HCT116 (cell line): ENCODE data around the gene PNMA5. TPM values are rescaled to one million over a fixed set of nuclear protein-coding genes. Genes with fewer than 3 reads are reported as not detected.

ENCODE experiments used
- ATAC-seq: fragments of 200-7000 bp; cut with Tn5 transposase; 2 replicates; pipeline ENCODE4 v1.9.1; 2020; ENCODE audit warnings: mild to moderate bottlenecking, moderate library complexity
- BruUV-seq: library from RNA; stranded (reverse); fragments of 400-500 nt; replicated peaks from 2 replicates; lab custom pipeline; 2021; lab: Mats Ljungman, UMichigan
- CTCF ChIA-PET: fragments of 300-600 bp; sonication (Branson Sonifier 250); formaldehyde crosslinking; loops from one replicate; lab custom pipeline; 2021; ENCODE audit warnings: antibody characterized with exemption; lab: Charles Lee
- POLR2A ChIA-PET: fragments of 300-600, 350-600 bp; sonication (Branson Sonifier 250); formaldehyde crosslinking; loops from one replicate; lab custom pipeline; 2021; ENCODE audit warnings: antibody characterized with exemption; lab: Charles Lee
- RAD21 ChIA-PET, 2 experiments: fragments of 300-600 bp; sonication (Branson Sonifier 250); formaldehyde crosslinking; loops; one replicate each; lab custom pipeline; 2023; ENCODE audit warnings: low total read pairs in 2 of 2; ENCODE audit not compliant: uncharacterized antibody in 2 of 2, unreplicated experiment in 2 of 2, low non-redundant PET in 1 of 2; lab: Charles Lee
- DNase-seq: peaks from one replicate; pipeline ENCODE4 v3.0.0-alpha.2; 2010; ENCODE audit warnings: low read depth, low spot score
- H2AFZ ChIP-seq: fragments of 200-600 bp; shearing (Covaris generic), sonication (generic); 2 replicates; pipeline ENCODE4 v1.6.1; 2017; ENCODE audit warnings: low read depth, mixed run types, mixed read lengths, antibody characterized with exemption, low read length; ENCODE audit not compliant: poor library complexity, severe bottlenecking
- H3K27ac ChIP-seq: 2 replicates; pipeline ENCODE4 v1.5.1; 2012; ENCODE audit warnings: low read depth, low read length
- H3K27me3 ChIP-seq: fragments of 200-600 bp; sonication (generic); 2 replicates; pipeline ENCODE4 v1.6.1; 2016; ENCODE audit warnings: mixed run types, low read length, mixed read lengths; ENCODE audit not compliant: insufficient read depth
- H3K36me3 ChIP-seq, 2 experiments: fragments of 200-500 bp in 1 of 2; fragments of 200-600 bp in 1 of 2; sonication (Bioruptor generic) in 1 of 2; sonication (generic) in 1 of 2; 2 replicates each; pipeline versions ENCODE4 v1.5.1 to v1.6.1; 2014 to 2016; ENCODE audit warnings: low read length in 2 of 2, inconsistent platforms in 1 of 2, mixed read lengths in 1 of 2, mixed run types in 1 of 2; ENCODE audit not compliant: insufficient read depth in 2 of 2, control insufficient read depth in 1 of 2
- H3K4me1 ChIP-seq, 2 experiments: fragments of 200-600 bp in 1 of 2; sonication (generic) in 1 of 2; 2 replicates each; pipeline versions ENCODE4 v1.5.1 to v1.6.1; 2012 to 2017; ENCODE audit warnings: low read length in 2 of 2, inconsistent platforms in 1 of 2, mild to moderate bottlenecking in 1 of 2, mixed read lengths in 1 of 2, mixed run types in 1 of 2, moderate library complexity in 1 of 2; ENCODE audit not compliant: insufficient read depth in 2 of 2, control insufficient read depth in 1 of 2
- H3K4me2 ChIP-seq: fragments of 200-600 bp; sonication (generic); 2 replicates; pipeline ENCODE4 v1.6.1; 2017; ENCODE audit warnings: mixed run types, low read length, mixed read lengths
- H3K4me3 ChIP-seq, 2 experiments: fragments of 200-600 bp in 1 of 2; sonication (generic) in 1 of 2; replicated peaks in 1 of 2; 2 replicates each; pipeline ENCODE4 v1.5.1; 2011 to 2016; ENCODE audit warnings: low read length in 2 of 2, control low read depth in 1 of 2, low read depth in 1 of 2, mild to moderate bottlenecking in 1 of 2, mixed read lengths in 1 of 2, mixed run types in 1 of 2
- H3K79me2 ChIP-seq: fragments of 200-600 bp; sonication (generic); 2 replicates; pipeline ENCODE4 v1.6.1; 2017; ENCODE audit warnings: mild to moderate bottlenecking, mixed run types, low read length, moderate library complexity, mixed read lengths; ENCODE audit not compliant: insufficient read depth
- H3K9ac ChIP-seq: fragments of 200-600 bp; sonication (generic); 2 replicates; pipeline ENCODE4 v1.6.1; 2016; ENCODE audit warnings: low read length, mixed read lengths
- H3K9me2 ChIP-seq: fragments of 200-600 bp; sonication (generic), shearing (Covaris generic); 2 replicates; pipeline ENCODE4 v1.6.1; 2017; ENCODE audit warnings: mixed run types, mild to moderate bottlenecking, moderate library complexity; ENCODE audit not compliant: insufficient read depth
- H3K9me3 ChIP-seq, 2 experiments: fragments of 200-500 bp in 1 of 2; fragments of 200-600 bp in 1 of 2; sonication (Bioruptor generic) in 1 of 2; sonication (generic) in 1 of 2; 2 replicates each; pipeline ENCODE4 v1.6.1; 2014 to 2017; ENCODE audit warnings: low read length in 2 of 2, mixed read lengths in 2 of 2, inconsistent platforms in 1 of 2, low read depth in 1 of 2, mild to moderate bottlenecking in 1 of 2, mixed run types in 1 of 2, moderate library complexity in 1 of 2; ENCODE audit not compliant: control insufficient read depth in 1 of 2, insufficient read depth in 1 of 2
- H4K20me1 ChIP-seq: fragments of 200-600 bp; sonication (generic), shearing (Covaris generic); 2 replicates; pipeline ENCODE4 v1.6.1; 2017; ENCODE audit warnings: mixed run types, mild to moderate bottlenecking, moderate library complexity; ENCODE audit not compliant: insufficient read depth
- ATF3 ChIP-seq: IDR thresholded peaks from 2 replicates; pipeline ENCODE4 v1.6.1; 2012
- ELF1 ChIP-seq: IDR thresholded peaks from 2 replicates; pipeline ENCODE4 v1.6.1; 2012; ENCODE audit warnings: low read depth, borderline replicate concordance
- EZH2 ChIP-seq: fragments of 200-600 bp; sonication (generic); IDR thresholded peaks from 2 replicates; pipeline ENCODE4 v1.6.1; 2017; ENCODE audit warnings: antibody characterized with exemption, mixed run types
- FOSL1 ChIP-seq: IDR thresholded peaks from 2 replicates; pipeline ENCODE4 v1.6.1; 2012; ENCODE audit warnings: low read depth
- JUND ChIP-seq: IDR thresholded peaks from 2 replicates; pipeline ENCODE4 v1.6.1; 2012
- POLR2A ChIP-seq: IDR thresholded peaks from 2 replicates; pipeline ENCODE4 v1.7.0; 2011; ENCODE audit warnings: borderline replicate concordance; ENCODE audit not compliant: insufficient read depth, insufficient read length; ENCODE audit errors: extremely low read depth
- POLR2AphosphoS5 ChIP-seq: IDR thresholded peaks from 2 replicates; pipeline ENCODE4 v1.6.1; 2011; ENCODE audit warnings: mild to moderate bottlenecking, low read depth, low read length, moderate library complexity
- RAD21 ChIP-seq: IDR thresholded peaks from 2 replicates; pipeline ENCODE4 v1.6.1; 2012; ENCODE audit warnings: low read depth, mild to moderate bottlenecking
- SP1 ChIP-seq: IDR thresholded peaks from 2 replicates; pipeline ENCODE4 v1.6.1; 2012; ENCODE audit warnings: low read depth
- SRF ChIP-seq: IDR thresholded peaks from 2 replicates; pipeline ENCODE4 v1.6.1; 2012; ENCODE audit warnings: low read depth
- TCF7L2 ChIP-seq: IDR thresholded peaks from 2 replicates; pipeline ENCODE4 v1.7.0; 2011; ENCODE audit warnings: borderline replicate concordance, inconsistent platforms; ENCODE audit not compliant: insufficient read depth, insufficient read length; ENCODE audit errors: extremely low read depth
- ZNF274 ChIP-seq: fragments of 200-500 bp; sonication (Bioruptor generic); IDR thresholded peaks from 2 replicates; pipeline ENCODE4 v1.6.1; 2014; ENCODE audit warnings: mild to moderate bottlenecking, low read depth, low read length, inconsistent platforms
- intact Hi-C: fragments of 100-400 bp; cut with micrococcal nuclease; formaldehyde crosslinking; loops from 2 replicates; pipeline ENCODE4 v1.10.0; 2022
- total RNA-seq: library from RNA; stranded (reverse); gene quantifications from one replicate; pipeline ENCODE4 v1.2.1, GENCODE V29; 2021; ENCODE audit not compliant: unreplicated experiment
- TF ChIP-seq, protein P1 (sequence below), 3 experiments: fragments of 200-600 bp in 1 of 3; sonication (generic) in 1 of 3; IDR thresholded peaks in 2 of 3; conservative IDR thresholded peaks in 1 of 3; 2 replicates each; pipeline ENCODE4 v1.5.1; 2012 to 2017; ENCODE audit warnings: low read depth in 2 of 3, low read length in 2 of 3, antibody characterized with exemption in 1 of 3, borderline replicate concordance in 1 of 3, control low read depth in 1 of 3, mild to moderate bottlenecking in 1 of 3, mixed read lengths in 1 of 3, mixed run types in 1 of 3, moderate library complexity in 1 of 3; ENCODE audit not compliant: insufficient read depth in 1 of 3
- TF ChIP-seq, protein P2 (sequence below): IDR thresholded peaks from 2 replicates; pipeline ENCODE4 v1.6.1; 2011; ENCODE audit warnings: mild to moderate bottlenecking, low read length, moderate library complexity; ENCODE audit not compliant: insufficient replicate concordance; ENCODE audit errors: extremely low read depth

The PNMA5 gene
- total RNA-seq, 1 experiment from 2014 or later: not detected

DNA sequence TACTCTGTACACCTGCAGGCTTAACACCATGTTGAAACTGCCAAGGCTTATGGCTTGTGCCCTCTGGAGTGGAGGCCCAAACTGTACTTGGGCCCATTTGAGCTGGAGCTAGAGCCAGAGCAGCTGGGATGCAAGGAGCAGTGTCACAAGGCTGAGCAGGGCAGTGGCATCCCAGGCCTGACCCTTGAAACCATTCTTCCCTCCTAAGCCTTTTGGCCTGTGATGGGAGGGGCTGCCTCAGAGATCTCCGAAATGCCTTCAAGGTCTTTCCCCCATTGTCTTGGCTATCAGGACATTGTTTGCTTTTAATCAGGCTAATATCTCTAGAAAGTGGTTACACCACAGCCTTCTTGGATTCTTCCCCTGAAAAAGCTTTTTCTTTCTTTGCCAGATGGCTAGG, 10.9 kb upstream of the PNMA5 start:
- H3K79me2 ChIP-seq: no peaks in the 10 kb centered on the region
- no peak overlapping the region for H3K9ac ChIP-seq
- H3K4me2 ChIP-seq: no peak overlapping the region
- RAD21 ChIA-PET: no interaction called here
- no TSS peak for BruUV-seq
- DNase-seq (no peak), ATAC-seq (no peak)
- no peak overlapping the region for H3K4me3 ChIP-seq
- H3K27ac ChIP-seq: no peak overlapping the region
- no peaks in the 10 kb centered on the region for H3K4me1 ChIP-seq
- no peaks in the 10 kb centered on the region for H3K9me2 ChIP-seq
- CTCF ChIA-PET: no interaction called here
- H3K36me3 ChIP-seq: no peaks in the 10 kb centered on the region
- intact Hi-C loops: no loop called here
- TF ChIP-seq EZH2: no peak
- no peak for TF ChIP-seq POLR2A
- no peak for TF ChIP-seq TCF7L2
- no peak for TF ChIP-seq ELF1
- TF ChIP-seq POLR2AphosphoS5: no peak
- TF ChIP-seq, protein P1, sequence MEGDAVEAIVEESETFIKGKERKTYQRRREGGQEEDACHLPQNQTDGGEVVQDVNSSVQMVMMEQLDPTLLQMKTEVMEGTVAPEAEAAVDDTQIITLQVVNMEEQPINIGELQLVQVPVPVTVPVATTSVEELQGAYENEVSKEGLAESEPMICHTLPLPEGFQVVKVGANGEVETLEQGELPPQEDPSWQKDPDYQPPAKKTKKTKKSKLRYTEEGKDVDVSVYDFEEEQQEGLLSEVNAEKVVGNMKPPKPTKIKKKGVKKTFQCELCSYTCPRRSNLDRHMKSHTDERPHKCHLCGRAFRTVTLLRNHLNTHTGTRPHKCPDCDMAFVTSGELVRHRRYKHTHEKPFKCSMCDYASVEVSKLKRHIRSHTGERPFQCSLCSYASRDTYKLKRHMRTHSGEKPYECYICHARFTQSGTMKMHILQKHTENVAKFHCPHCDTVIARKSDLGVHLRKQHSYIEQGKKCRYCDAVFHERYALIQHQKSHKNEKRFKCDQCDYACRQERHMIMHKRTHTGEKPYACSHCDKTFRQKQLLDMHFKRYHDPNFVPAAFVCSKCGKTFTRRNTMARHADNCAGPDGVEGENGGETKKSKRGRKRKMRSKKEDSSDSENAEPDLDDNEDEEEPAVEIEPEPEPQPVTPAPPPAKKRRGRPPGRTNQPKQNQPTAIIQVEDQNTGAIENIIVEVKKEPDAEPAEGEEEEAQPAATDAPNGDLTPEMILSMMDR (IDR thresholded peaks at IDR 0.05 in 2 of 3, conservative IDR thresholded peaks at IDR 0.05 in 1 of 3; ENCODE audit: borderline replicate concordance in 1 of 3, insufficient read depth in 1 of 3, low read depth in 2 of 3, low read length in 2 of 3): no peak
- TF ChIP-seq JUND: no peak
- no peak for TF ChIP-seq ATF3
- no peak for TF ChIP-seq SP1
- no peaks in the 10 kb centered on the region for H3K27me3 ChIP-seq
- H2AFZ ChIP-seq: no peak overlapping the region
- no peaks in the 10 kb centered on the region for H4K20me1 ChIP-seq
- POLR2A ChIA-PET: no interaction called here
- no peaks in the 10 kb centered on the region for H3K9me3 ChIP-seq

DNA sequence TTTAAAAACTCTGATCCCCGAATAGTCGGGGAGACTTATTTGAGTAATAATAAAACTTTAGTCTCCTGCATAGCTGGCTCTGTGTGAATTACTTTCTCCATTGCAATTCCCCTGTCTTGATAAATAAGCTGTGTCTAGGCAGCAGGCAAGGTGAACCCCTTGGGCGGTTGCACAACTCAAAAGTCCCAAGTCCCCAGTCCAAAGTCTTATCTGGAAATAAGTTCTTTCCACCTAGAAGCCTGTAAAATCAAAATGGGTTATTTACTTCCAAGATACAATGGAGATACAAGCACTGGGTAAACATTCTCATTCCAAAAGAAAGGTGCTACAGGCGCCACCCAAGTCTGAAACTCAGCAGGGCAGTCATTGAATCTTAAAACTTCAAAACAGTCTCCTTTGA, 10.1 kb upstream of the PNMA5 start:
- no peak overlapping the region for H2AFZ ChIP-seq
- BruUV-seq: no TSS peak
- no peaks in the 10 kb centered on the region for H3K27me3 ChIP-seq
- ChIA-PET CTCF (no interaction called here), RAD21 (no interaction called here), POLR2A (no interaction called here)
- DNase-seq (no peak), ATAC-seq (no peak)
- no peak overlapping the region for H3K9ac ChIP-seq
- H3K27ac ChIP-seq: no peak overlapping the region
- H3K4me1 ChIP-seq: no peaks in the 10 kb centered on the region
- no peaks in the 10 kb centered on the region for H3K79me2 ChIP-seq
- intact Hi-C loops: no loop called here
- no peak overlapping the region for H3K4me2 ChIP-seq
- no peaks in the 10 kb centered on the region for H3K36me3 ChIP-seq
- H3K4me3 ChIP-seq: no peak overlapping the region
- H3K9me3 ChIP-seq: no peaks in the 10 kb centered on the region
- H3K9me2 ChIP-seq: no peaks in the 10 kb centered on the region
- no peaks in the 10 kb centered on the region for H4K20me1 ChIP-seq
- TF ChIP-seq POLR2A (no peak), ZNF274 (no peak), RAD21 (no peak), FOSL1 (no peak), POLR2AphosphoS5 (no peak), EZH2 (no peak), SRF (no peak)
- TF ChIP-seq, protein P2, sequence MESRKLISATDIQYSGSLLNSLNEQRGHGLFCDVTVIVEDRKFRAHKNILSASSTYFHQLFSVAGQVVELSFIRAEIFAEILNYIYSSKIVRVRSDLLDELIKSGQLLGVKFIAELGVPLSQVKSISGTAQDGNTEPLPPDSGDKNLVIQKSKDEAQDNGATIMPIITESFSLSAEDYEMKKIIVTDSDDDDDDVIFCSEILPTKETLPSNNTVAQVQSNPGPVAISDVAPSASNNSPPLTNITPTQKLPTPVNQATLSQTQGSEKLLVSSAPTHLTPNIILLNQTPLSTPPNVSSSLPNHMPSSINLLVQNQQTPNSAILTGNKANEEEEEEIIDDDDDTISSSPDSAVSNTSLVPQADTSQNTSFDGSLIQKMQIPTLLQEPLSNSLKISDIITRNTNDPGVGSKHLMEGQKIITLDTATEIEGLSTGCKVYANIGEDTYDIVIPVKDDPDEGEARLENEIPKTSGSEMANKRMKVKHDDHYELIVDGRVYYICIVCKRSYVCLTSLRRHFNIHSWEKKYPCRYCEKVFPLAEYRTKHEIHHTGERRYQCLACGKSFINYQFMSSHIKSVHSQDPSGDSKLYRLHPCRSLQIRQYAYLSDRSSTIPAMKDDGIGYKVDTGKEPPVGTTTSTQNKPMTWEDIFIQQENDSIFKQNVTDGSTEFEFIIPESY: no peak
- TF ChIP-seq, protein P1 (IDR thresholded peaks at IDR 0.05 in 2 of 3, conservative IDR thresholded peaks at IDR 0.05 in 1 of 3; ENCODE audit: borderline replicate concordance in 1 of 3, insufficient read depth in 1 of 3, low read depth in 2 of 3, low read length in 2 of 3): no peak
